DOHH2 (cell line): ENCODE data around the gene CT45A10.

Source experiments
- EZH2phosphoT487 ChIP-seq: fragments of 200-600 bp; sonication (generic); IDR thresholded peaks from 2 replicates; pipeline ENCODE4 v1.6.1; 2017; ENCODE audit warnings: borderline replicate concordance, mild to moderate bottlenecking, antibody characterized with exemption, low read length, moderate library complexity, mixed read lengths
- TF ChIP-seq, protein P1 (sequence below): fragments of 200-600 bp; sonication (generic); IDR thresholded peaks from one replicate; pipeline ENCODE4 v1.5.1; 2014; ENCODE audit warnings: antibody characterized with exemption, mild to moderate bottlenecking, low read depth, low read length; ENCODE audit not compliant: poor library complexity, severe bottlenecking

DNA sequence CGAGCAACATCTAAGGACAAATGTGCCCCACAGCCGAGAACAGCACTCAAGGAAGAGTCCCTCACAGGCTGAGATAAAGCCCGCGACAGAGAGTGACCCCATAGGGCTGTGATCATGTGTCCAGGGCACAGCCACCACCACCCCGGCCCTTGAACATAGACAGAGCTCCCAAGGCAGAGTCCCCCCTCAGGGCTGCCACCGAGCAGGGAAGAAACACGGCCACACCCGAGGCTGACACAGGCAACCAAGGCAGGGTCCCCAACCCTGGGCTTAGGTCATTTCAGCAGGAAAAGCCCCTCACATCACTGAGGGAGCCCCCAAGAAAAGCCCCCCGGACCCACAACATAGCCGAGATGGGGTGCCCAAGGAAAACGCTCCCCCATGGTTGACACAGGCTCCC lies 463 bp downstream of the CT45A10 start:
- TF ChIP-seq, protein P1, sequence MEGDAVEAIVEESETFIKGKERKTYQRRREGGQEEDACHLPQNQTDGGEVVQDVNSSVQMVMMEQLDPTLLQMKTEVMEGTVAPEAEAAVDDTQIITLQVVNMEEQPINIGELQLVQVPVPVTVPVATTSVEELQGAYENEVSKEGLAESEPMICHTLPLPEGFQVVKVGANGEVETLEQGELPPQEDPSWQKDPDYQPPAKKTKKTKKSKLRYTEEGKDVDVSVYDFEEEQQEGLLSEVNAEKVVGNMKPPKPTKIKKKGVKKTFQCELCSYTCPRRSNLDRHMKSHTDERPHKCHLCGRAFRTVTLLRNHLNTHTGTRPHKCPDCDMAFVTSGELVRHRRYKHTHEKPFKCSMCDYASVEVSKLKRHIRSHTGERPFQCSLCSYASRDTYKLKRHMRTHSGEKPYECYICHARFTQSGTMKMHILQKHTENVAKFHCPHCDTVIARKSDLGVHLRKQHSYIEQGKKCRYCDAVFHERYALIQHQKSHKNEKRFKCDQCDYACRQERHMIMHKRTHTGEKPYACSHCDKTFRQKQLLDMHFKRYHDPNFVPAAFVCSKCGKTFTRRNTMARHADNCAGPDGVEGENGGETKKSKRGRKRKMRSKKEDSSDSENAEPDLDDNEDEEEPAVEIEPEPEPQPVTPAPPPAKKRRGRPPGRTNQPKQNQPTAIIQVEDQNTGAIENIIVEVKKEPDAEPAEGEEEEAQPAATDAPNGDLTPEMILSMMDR, result no peak
- no peak for TF ChIP-seq EZH2phosphoT487
